GM10847 (cell line): ENCODE measurements around the gene CBX3.

Experiments used
- POLR2A ChIP-seq: IDR thresholded peaks from 2 replicates; pipeline ENCODE4 v1.6.1; 2011; ENCODE audit not compliant: insufficient read length; ENCODE audit errors: extremely low read depth

Gene CBX3

DNA sequence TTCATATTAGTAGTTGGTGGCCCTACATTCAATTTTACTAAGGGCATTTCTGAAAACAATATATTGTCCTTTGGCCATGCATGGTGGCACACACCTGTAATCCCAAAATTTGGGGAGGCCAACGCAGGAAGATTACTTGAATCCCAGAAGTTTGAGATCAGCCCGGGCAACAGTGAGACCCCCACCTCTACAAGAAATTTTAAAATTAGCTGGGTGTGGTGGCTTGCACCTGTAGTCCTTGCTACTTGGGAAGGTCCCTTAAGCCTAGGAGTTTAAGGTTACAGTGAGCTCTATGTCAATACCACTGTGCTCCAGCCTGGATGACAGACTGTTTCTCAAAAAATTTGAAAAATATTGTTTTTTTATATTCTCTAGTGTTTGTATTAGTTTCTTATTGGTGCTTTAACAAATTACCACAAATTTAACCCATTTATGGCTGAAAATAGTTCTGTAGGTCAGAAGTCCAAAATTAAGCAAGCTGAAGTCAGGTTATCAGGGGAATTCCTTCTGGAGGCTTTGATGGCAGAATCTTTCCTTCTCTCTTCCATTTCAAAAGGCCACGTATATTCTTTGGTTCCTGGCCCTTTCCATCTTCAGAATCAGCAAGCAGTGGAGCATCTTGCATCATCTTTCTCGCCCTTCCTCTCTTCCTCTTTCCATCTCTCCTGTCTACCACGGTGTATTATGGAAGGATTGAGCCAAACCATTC is 12.4 kb downstream of the CBX3 start:
- TF ChIP-seq POLR2A = no peak

DNA sequence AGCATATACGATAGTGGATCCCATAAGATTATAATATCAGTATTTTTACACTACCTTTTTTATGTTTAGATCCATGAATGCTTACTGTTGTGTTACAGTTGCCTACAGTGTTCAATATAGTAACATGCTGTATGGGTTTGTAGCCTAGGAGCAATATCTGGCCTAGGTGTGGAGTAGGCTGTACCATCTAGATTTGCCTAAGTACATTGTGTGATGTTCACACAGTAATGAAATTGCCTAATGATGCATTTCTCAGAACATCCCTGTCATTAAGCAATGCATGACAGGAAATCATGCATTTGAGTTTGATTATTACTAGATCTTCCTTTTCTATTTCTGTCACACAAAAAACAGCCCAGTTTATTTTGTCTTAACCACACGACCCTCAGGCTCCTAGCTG is 14.5 kb downstream of the CBX3 start:
- TF ChIP-seq POLR2A = no peak

DNA sequence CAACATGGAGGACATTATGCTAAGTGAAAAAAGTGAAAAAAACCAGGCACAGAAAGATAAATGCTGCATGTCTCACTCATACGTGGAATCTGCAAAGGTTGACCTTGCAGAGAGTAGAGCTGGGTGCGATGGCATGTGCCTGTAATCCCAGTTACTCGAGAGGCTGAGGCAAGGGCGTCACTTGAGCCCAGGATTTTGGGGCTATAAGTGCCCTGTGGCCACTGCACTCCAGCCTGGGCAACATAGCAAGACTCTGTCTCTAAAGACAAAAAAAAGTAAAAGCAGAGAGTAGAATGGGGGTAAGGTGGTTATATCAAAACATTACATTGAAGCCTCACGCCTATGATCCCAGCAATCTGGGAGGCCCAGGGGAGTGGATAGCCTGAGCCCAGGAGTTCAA is 22.8 kb downstream of the CBX3 start:
- no peak for TF ChIP-seq POLR2A

DNA sequence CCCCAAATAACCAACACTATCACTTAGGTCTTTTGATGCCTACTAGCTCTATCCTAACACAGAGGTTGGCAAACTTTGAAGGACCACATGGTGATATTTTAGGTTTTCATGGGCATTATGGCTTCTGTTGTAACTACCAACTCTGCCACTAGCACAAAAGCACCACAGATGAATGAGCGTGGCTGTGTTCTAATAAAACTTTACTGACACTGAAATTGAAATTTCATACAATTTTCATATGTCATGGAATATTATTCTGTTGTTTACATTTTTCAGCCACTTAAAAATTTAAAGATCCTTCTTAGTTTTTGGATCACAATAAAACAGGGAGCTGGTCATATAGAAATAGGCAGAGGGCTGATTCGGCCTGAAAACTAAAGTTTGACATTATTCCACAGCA is 26.4 kb downstream of the CBX3 start:
- no peak for TF ChIP-seq POLR2A

DNA sequence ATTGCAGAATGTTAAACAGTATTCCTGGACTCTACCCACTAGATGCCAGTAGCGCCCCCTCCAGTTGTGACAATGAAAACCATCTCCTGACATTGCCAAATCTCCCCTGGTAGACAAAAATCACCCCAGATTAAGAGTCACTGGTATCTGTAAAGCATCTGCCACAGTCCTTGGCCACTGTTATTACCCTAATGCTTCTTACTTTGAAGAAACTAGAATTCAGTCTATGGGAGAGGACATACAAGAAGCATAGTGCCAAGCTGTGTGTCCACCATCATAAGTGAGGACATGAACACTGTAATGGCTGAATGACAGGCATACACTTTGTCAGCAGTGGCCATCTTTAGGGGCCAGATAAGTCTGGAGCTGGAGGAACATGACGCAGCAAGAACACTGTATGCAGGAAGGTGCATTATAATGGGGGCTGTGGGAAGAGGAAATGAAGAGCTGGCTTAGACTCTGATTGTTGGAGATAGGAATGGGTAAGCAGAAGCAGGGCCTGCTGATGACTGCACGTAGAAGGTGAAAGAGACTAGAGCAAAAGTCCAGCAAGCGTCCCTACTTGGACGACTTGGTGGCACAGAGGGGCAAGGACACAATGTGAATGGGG is 32.5 kb downstream of the CBX3 start:
- no peak for TF ChIP-seq POLR2A

DNA sequence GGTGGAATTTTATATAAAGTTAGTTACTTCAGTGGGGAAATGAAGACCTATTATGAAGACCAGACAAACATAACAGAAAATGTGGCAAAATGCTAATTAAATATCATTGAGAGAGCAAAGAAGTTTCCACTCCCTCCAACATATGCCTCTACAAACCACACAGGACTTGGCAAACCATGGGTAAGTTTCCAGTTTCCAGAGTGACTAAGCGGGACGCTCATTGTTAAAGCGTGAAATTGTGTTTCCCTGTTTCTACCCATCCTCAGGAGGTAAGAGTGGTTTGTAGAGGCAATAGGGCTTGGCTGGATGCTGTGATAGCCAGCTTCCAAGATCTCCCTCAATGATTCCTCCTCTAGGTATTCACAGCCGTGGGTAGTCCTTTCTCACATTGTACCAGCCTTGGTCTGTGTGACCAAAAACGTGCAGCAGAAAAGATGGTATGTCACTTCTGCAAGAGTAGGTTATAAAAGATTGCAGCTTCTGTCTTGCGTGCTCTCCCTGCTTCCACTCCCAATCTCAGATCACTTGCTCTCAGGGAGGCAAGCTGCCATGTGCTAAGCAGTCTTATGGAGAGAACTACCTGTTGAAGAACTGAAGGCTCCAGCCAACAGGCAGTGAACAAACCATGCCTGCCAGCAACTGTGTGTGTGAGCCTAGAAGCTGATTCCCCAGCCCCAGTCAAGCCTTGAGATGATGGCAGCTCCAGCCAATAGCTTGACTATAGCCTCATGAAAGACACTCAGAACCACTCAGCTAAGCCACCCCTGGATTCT is 35.7 kb downstream of the CBX3 start:
- no peak for TF ChIP-seq POLR2A

DNA sequence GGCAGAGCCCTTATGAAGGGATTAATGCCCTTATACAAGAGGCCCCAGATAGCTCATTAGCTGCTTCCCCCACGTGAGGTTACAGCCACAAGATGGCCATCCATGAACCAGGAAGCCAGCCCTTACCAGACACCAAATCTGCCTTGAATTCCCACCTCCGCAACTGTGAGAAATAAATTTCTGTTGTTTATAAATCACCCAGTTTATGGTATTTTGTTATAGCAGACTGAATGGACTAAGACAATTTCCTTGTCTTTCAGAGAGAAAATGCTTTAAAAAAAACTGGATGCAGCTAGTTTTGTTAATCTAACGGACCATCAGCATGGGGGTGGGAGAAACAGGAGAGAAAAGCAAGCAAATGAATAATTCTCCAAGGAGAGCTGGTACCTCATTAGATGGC is 36.5 kb downstream of the CBX3 start:
- no peak for TF ChIP-seq POLR2A

DNA sequence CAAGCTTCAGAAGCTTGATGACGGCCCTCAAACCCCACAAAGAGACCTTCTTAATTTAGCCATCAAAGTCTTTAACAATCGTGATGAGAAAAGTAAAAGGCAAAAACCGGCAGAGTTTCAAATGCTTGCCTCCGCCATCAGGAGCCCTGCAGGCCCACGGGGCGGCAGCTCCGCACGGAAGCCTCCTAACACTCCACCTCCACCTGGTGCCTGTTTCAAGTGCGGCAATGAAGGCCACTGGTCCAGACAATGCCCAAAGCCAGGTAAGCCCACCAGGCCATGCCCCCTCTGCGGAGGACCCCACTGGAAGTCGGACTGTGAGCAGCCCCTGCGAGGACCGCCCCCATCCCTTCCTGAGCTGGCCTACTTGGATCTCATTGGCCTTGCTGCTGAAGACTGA is 43.6 kb downstream of the CBX3 start:
- TF ChIP-seq POLR2A = no peak

DNA sequence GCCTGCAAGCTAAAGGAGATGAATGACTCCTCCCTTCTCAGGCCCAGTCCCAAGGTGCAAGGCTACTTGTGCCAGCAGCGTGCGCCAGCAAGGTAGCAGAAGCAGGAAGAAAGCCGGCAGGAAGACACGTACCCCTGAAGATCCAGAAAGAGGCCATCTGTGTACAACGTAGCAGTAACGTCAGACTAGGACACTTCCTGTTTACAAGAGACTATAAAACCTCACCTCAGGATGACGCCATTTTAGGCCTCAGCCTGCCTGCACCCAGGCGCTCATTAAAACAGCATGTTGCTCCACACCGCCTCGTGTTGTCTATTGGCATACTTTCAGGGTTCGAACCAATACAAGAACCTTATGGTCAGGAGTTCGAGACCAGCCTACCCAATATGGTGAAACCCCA is 48.7 kb downstream of the CBX3 start:
- no peak for TF ChIP-seq POLR2A
